HG03520 (cell line): ENCODE data around the gene TPSAB1.
"Not testable (repeated sequence)": the region's sequence is repeated elsewhere in the genome, so short reads cannot be mapped to it uniquely, and the experiment has no call there.

Experiments
- ATAC-seq: cut with Tn5 transposase; IDR thresholded peaks from one replicate; pipeline ENCODE4 v1.9.1; 2021; ENCODE audit warnings: mild to moderate bottlenecking, moderate library complexity; ENCODE audit not compliant: unreplicated experiment

TPSAB1 gene

GRCh38 chr16:1240436-1240835 lies at the start of gene TPSAB1:
TPSAB1 (plus strand) TSS chr16:1240705; CDS start chr16:1240939, 234 bp downstream.
- ATAC-seq, result not testable (repeated sequence)

- not testable (repeated sequence) for ATAC-seq
These were observed 49.7 kb upstream of the TPSAB1 start for GRCh38 chr16:1190789-1191188.

GRCh38 chr16:1192384-1193073 lies 48.0 kb upstream of the TPSAB1 start:
- ATAC-seq, result no peak

GRCh38 chr16:1193143-1193824 lies 47.2 kb upstream of the TPSAB1 start:
- no peak for ATAC-seq

- ATAC-seq, result no peak
These were observed 46.5 kb upstream of the TPSAB1 start for GRCh38 chr16:1193825-1194581.

GRCh38 chr16:1194665-1195392 lies 45.7 kb upstream of the TPSAB1 start:
- no peak for ATAC-seq

GRCh38 chr16:1195393-1195666 lies 45.2 kb upstream of the TPSAB1 start:
- no peak for ATAC-seq

- no peak for ATAC-seq
These were observed 44.0 kb upstream of the TPSAB1 start for GRCh38 chr16:1196494-1196893.

- no peak for ATAC-seq
These were observed 43.2 kb upstream of the TPSAB1 start for GRCh38 chr16:1197237-1197866.

GRCh38 chr16:1198194-1198593 lies 42.3 kb upstream of the TPSAB1 start:
- no peak for ATAC-seq

GRCh38 chr16:1198671-1199346 lies 41.7 kb upstream of the TPSAB1 start:
- not testable (repeated sequence) for ATAC-seq

GRCh38 chr16:1199347-1200013 lies 41.0 kb upstream of the TPSAB1 start:
- ATAC-seq, result no peak

- ATAC-seq, result no peak
These were observed 40.4 kb upstream of the TPSAB1 start for GRCh38 chr16:1200014-1200627.

- no peak for ATAC-seq
These were observed 39.1 kb upstream of the TPSAB1 start for GRCh38 chr16:1201444-1201843.

GRCh38 chr16:1202274-1202673 lies 38.2 kb upstream of the TPSAB1 start:
- ATAC-seq, result no peak

- no peak for ATAC-seq
These were observed 35.6 kb upstream of the TPSAB1 start for GRCh38 chr16:1204933-1205332.

GRCh38 chr16:1206326-1206725 lies 34.2 kb upstream of the TPSAB1 start:
- ATAC-seq, result no peak

GRCh38 chr16:1206786-1207185 lies 33.7 kb upstream of the TPSAB1 start:
- no peak for ATAC-seq

GRCh38 chr16:1208239-1208830 lies 32.2 kb upstream of the TPSAB1 start:
- ATAC-seq, result no peak
